ENCODE results near the gene NCF2. TPM values are rescaled to one million over a fixed set of nuclear protein-coding genes. Genes with fewer than 3 reads are reported as not detected.

The NCF2 gene
- total and polyA plus RNA-seq, 2 donors = 11.9 to 13.3 TPM

DNA sequence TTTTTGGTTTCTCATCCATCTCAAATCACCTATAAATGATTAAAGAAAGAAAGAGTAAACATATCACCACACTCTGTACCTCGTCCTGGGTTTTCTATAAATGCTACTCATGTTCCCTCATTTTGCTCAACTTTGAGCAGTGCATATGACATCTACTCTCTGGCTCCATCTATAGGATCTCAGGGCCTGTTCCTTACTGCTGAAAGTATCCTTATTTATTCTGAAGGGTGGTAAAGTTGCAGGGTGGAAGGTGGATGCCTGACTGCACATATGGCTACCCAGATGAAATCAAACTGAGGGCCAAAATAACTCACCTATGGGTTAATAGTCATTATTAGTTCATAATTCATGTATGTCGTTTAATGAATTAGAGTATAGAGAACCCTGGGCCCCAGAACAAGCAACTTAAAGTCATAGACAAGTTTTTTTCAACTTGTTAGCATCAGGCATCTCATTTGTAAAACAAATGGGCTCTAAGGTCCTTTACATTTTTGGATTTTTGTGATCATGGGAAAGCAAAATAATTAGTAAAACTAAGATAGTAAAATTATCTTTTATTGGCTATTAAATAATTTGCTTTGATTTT, 46.5 kb downstream of the NCF2 start:
- Histone ChIP-seq H3K4me3 (ENCODE audit: low read length in 2 of 2) (no peak overlapping the region), H3K9me3 (ENCODE audit: control insufficient read depth in 2 of 2, insufficient read depth in 1 of 2, low read length in 1 of 2) (no peaks in the 10 kb centered on the region), H3K27me3 (ENCODE audit: control insufficient read depth in 2 of 2, insufficient read depth in 1 of 2, low read length in 1 of 2) (no peaks in the 10 kb centered on the region), H3K27ac (ENCODE audit: low read depth in 1 of 2, low read length in 1 of 2) (no peak overlapping the region), H3K4me1 (ENCODE audit: control insufficient read depth in 2 of 2, insufficient read depth in 2 of 2, low read length in 2 of 2) (no peaks in the 10 kb centered on the region), H3K36me3 (ENCODE audit: control insufficient read depth in 2 of 2, insufficient read depth in 2 of 2, low read length in 1 of 2) (peaks cover 46 to 87% of the 10 kb centered on the region in 2 donors)
- WGBS = 70% methylated on average over 2 of the region's 2 CpGs
- DNase-seq (ENCODE audit: low read depth in 6 of 9, low spot score in 9 of 9) = peak in 8 of 9 donors; percentile 28 to 76 (median 42)

DNA sequence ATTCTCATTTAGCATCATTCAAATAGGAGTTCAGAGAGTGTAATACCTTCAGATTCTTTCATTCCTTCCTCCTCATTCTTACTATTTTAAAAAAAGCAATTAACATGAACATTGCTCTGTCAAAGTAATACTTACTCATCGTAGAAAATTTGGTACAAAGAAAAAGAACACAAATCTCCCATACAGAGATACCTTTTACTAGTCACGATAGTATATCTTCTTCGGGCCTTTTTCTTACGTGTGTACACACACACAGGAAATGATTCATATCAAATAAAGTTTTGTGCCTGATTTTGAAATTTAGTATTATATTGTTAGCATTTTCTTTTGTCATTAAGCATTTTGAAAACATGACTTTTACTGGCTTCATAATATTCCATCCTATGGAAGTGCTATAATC, 52.9 kb downstream of the NCF2 start:
- Histone ChIP-seq H3K4me3 (ENCODE audit: low read length in 2 of 2) (no peak overlapping the region), H3K27ac (ENCODE audit: low read depth in 1 of 2, low read length in 1 of 2) (no peak overlapping the region), H3K36me3 (ENCODE audit: control insufficient read depth in 2 of 2, insufficient read depth in 2 of 2, low read length in 1 of 2) (peaks cover 26 to 78% of the 10 kb centered on the region in 2 donors), H3K4me1 (ENCODE audit: control insufficient read depth in 2 of 2, insufficient read depth in 2 of 2, low read length in 2 of 2) (no peaks in the 10 kb centered on the region), H3K9me3 (ENCODE audit: control insufficient read depth in 2 of 2, insufficient read depth in 1 of 2, low read length in 1 of 2) (no peaks in the 10 kb centered on the region), H3K27me3 (ENCODE audit: control insufficient read depth in 2 of 2, insufficient read depth in 1 of 2, low read length in 1 of 2) (no peaks in the 10 kb centered on the region)
- DNase-seq (ENCODE audit: low read depth in 6 of 9, low spot score in 9 of 9) = no peak
- WGBS = 97% methylated on average over 4 of the region's 4 CpGs

DNA sequence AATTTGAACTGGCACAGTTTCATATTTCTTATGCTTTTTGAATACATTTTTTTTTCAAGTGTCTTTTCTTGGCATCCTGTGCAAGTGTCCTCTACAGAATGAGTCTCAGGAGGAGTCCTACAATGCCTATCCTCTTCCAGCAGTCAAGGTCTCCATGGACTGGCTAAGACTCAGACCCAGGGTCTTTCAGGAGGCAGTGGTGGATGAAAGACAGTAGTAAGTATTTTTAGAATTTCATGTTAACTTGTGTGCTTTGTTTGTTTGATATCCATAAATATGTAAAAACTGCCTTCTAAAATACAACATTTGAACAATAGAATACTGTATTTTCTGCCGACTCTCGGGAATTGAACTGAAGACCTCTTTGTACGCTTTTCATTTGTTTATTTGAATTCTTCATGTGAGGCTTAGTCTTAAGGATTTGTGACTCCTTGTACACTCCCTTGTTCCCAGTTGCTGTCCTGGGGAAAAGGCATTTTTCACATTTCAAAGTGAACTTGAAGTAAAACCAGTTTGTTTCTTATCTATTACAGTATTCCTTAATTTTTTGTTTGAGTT, 56.6 kb downstream of the NCF2 start:
- Histone ChIP-seq H3K36me3 (ENCODE audit: control insufficient read depth in 2 of 2, insufficient read depth in 2 of 2, low read length in 1 of 2) (peaks cover 15 to 74% of the 10 kb centered on the region in 2 donors), H3K9me3 (ENCODE audit: control insufficient read depth in 2 of 2, insufficient read depth in 1 of 2, low read length in 1 of 2) (no peaks in the 10 kb centered on the region), H3K4me1 (ENCODE audit: control insufficient read depth in 2 of 2, insufficient read depth in 2 of 2, low read length in 2 of 2) (no peaks in the 10 kb centered on the region), H3K4me3 (ENCODE audit: low read length in 2 of 2) (no peak overlapping the region), H3K27ac (ENCODE audit: low read depth in 1 of 2, low read length in 1 of 2) (no peak overlapping the region), H3K27me3 (ENCODE audit: control insufficient read depth in 2 of 2, insufficient read depth in 1 of 2, low read length in 1 of 2) (no peaks in the 10 kb centered on the region)
- WGBS = 98% methylated on average over 3 of the region's 3 CpGs
- DNase-seq (ENCODE audit: low read depth in 6 of 9, low spot score in 9 of 9) = no peak

DNA sequence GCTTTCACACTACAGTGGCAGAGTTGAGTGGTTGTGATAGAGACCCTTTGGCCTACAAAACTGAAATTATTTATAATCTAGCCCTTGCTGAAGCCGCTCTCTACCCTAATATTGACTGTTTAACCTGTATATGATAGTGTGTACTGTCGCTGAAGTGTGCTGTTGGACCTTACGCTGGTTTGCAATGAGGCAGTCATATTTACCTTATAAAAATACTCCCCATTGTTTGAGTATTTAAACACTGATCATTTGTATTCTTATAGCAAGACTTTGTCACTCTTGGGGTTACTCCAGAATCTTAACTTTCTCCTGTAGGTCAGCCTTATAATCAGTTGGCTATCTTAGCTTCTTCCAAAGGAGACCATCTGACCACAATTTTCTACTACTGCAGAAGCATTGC, 61.7 kb downstream of the NCF2 start:
- Histone ChIP-seq H3K27me3 (ENCODE audit: control insufficient read depth in 2 of 2, insufficient read depth in 1 of 2, low read length in 1 of 2) (no peaks in the 10 kb centered on the region), H3K36me3 (ENCODE audit: control insufficient read depth in 2 of 2, insufficient read depth in 2 of 2, low read length in 1 of 2) (peaks cover 12 to 60% of the 10 kb centered on the region in 2 donors), H3K9me3 (ENCODE audit: control insufficient read depth in 2 of 2, insufficient read depth in 1 of 2, low read length in 1 of 2) (no peaks in the 10 kb centered on the region), H3K4me1 (ENCODE audit: control insufficient read depth in 2 of 2, insufficient read depth in 2 of 2, low read length in 2 of 2) (no peaks in the 10 kb centered on the region), H3K27ac (ENCODE audit: low read depth in 1 of 2, low read length in 1 of 2) (no peak overlapping the region), H3K4me3 (ENCODE audit: low read length in 2 of 2) (no peak overlapping the region)
- 98% methylated on average over 3 of the region's 3 CpGs for WGBS
- DNase-seq (ENCODE audit: low read depth in 6 of 9, low spot score in 9 of 9) = no peak

DNA sequence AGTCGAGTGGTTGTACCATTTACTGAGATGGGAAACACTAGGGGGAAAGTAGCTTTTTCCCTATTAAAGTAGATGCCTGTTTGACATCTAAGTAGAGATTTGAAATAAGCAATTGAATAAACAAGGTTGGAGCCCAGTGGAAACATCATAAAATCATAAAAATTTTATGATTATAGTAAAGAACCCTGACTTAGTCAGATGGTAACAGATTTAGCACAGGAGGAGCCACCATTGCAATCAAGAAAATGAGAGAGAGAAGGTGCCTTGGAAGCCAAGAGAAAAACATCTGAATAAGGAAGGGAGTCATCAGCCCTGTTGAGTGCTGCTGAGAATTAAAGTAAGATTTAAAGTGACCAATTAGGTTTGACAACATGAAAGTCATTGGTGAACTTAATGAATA, 68.2 kb downstream of the NCF2 start:
- H3K27ac ChIP-seq (ENCODE audit: low read depth in 1 of 2, low read length in 1 of 2) = no peak overlapping the region
- H3K36me3 ChIP-seq (ENCODE audit: control insufficient read depth in 2 of 2, insufficient read depth in 2 of 2, low read length in 1 of 2) = peaks cover 17 to 38% of the 10 kb centered on the region in 2 donors
- H3K9me3 ChIP-seq (ENCODE audit: control insufficient read depth in 2 of 2, insufficient read depth in 1 of 2, low read length in 1 of 2) = no peaks in the 10 kb centered on the region
- H3K27me3 ChIP-seq (ENCODE audit: control insufficient read depth in 2 of 2, insufficient read depth in 1 of 2, low read length in 1 of 2) = no peaks in the 10 kb centered on the region
- no peak for DNase-seq (ENCODE audit: low read depth in 6 of 9, low spot score in 9 of 9)
- no peak overlapping the region for H3K4me3 ChIP-seq (ENCODE audit: low read length in 2 of 2)
- no peaks in the 10 kb centered on the region for H3K4me1 ChIP-seq (ENCODE audit: control insufficient read depth in 2 of 2, insufficient read depth in 2 of 2, low read length in 2 of 2)
- WGBS = 97% methylated on average over 1 of the region's 1 CpG

DNA sequence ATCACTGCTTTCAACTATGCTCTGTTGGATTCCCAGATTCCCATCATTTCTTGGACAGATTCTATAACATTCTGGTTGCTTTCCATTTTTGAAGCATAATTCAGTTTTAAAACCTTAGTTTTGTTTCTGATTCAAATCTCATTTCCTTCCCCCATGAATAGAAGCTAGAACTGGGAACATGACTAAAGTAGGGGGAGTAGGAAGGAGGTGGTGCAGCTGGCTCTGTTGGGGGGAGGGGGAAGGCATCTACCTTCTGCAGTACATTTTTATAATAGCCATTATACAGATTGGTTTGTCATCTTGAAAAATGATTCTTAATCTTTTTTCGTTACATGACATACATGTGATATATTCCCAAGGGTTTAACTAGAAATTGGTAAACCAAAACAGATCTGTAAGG, 69.9 kb downstream of the NCF2 start:
- H3K9me3 ChIP-seq (ENCODE audit: control insufficient read depth in 2 of 2, insufficient read depth in 1 of 2, low read length in 1 of 2) = no peaks in the 10 kb centered on the region
- 94% methylated on average over 1 of the region's 1 CpG for WGBS
- no peak for DNase-seq (ENCODE audit: low read depth in 6 of 9, low spot score in 9 of 9)
- H3K27ac ChIP-seq (ENCODE audit: low read depth in 1 of 2, low read length in 1 of 2) = no peak overlapping the region
- H3K4me1 ChIP-seq (ENCODE audit: control insufficient read depth in 2 of 2, insufficient read depth in 2 of 2, low read length in 2 of 2) = no peaks in the 10 kb centered on the region
- H3K36me3 ChIP-seq (ENCODE audit: control insufficient read depth in 2 of 2, insufficient read depth in 2 of 2, low read length in 1 of 2) = peaks cover 14 to 41% of the 10 kb centered on the region in 2 donors
- H3K4me3 ChIP-seq (ENCODE audit: low read length in 2 of 2) = no peak overlapping the region
- H3K27me3 ChIP-seq (ENCODE audit: control insufficient read depth in 2 of 2, insufficient read depth in 1 of 2, low read length in 1 of 2) = no peaks in the 10 kb centered on the region

DNA sequence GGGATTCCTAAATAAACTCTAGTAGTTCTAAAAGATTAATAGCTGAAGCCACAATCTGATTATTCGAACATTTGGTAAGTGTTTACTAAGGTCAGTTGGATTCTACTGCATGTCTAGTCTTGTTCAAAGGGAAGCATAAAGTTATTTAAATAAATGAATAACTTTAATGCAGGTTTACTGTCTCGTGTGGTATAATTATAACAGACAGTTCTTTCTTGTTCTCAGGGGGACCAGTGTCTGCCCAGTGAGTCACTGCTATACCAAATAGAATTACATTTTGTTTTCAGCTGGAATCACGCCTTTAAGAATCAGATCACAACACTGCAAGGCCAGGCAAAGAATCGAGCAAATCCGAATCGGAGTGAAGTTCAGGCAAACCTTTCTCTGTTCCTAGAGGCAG, 72.9 kb downstream of the NCF2 start:
- Histone ChIP-seq H3K36me3 (ENCODE audit: control insufficient read depth in 2 of 2, insufficient read depth in 2 of 2, low read length in 1 of 2) (peaks cover 14 to 36% of the 10 kb centered on the region in 2 donors), H3K27ac (ENCODE audit: low read depth in 1 of 2, low read length in 1 of 2) (no peak overlapping the region), H3K4me1 (ENCODE audit: control insufficient read depth in 2 of 2, insufficient read depth in 2 of 2, low read length in 2 of 2) (no peaks in the 10 kb centered on the region), H3K27me3 (ENCODE audit: control insufficient read depth in 2 of 2, insufficient read depth in 1 of 2, low read length in 1 of 2) (no peaks in the 10 kb centered on the region), H3K4me3 (ENCODE audit: low read length in 2 of 2) (no peak overlapping the region), H3K9me3 (ENCODE audit: control insufficient read depth in 2 of 2, insufficient read depth in 1 of 2, low read length in 1 of 2) (no peaks in the 10 kb centered on the region)
- 95% methylated on average over 6 of the region's 6 CpGs for WGBS
- DNase-seq (ENCODE audit: low read depth in 6 of 9, low spot score in 9 of 9) = no peak

DNA sequence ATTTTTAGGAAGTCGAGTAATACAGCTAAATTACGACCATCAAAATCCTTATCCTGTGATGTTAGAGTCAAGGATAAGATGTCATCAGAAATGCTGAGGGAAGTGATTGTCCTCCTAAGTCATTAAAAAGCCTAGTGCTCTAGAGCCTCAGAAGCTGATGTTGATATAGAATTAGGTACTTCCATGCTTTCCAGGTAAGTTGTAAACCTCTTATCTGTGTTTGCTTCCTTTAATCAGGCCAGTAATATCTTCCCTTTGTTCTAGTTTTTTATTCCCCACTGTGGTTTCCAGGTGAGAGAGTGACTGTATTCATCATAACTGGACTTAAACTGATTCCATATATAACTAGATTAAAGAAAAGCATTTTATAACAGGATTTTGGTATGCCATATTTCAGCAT, 73.5 kb downstream of the NCF2 start:
- no peaks in the 10 kb centered on the region for H3K4me1 ChIP-seq (ENCODE audit: control insufficient read depth in 2 of 2, insufficient read depth in 2 of 2, low read length in 2 of 2)
- no peak overlapping the region for H3K27ac ChIP-seq (ENCODE audit: low read depth in 1 of 2, low read length in 1 of 2)
- H3K4me3 ChIP-seq (ENCODE audit: low read length in 2 of 2) = no peak overlapping the region
- no peaks in the 10 kb centered on the region for H3K27me3 ChIP-seq (ENCODE audit: control insufficient read depth in 2 of 2, insufficient read depth in 1 of 2, low read length in 1 of 2)
- DNase-seq (ENCODE audit: low read depth in 6 of 9, low spot score in 9 of 9) = no peak
- 97% methylated on average over 2 of the region's 2 CpGs for WGBS
- no peaks in the 10 kb centered on the region for H3K9me3 ChIP-seq (ENCODE audit: control insufficient read depth in 2 of 2, insufficient read depth in 1 of 2, low read length in 1 of 2)
- peaks cover 13 to 31% of the 10 kb centered on the region in 2 donors for H3K36me3 ChIP-seq (ENCODE audit: control insufficient read depth in 2 of 2, insufficient read depth in 2 of 2, low read length in 1 of 2)

DNA sequence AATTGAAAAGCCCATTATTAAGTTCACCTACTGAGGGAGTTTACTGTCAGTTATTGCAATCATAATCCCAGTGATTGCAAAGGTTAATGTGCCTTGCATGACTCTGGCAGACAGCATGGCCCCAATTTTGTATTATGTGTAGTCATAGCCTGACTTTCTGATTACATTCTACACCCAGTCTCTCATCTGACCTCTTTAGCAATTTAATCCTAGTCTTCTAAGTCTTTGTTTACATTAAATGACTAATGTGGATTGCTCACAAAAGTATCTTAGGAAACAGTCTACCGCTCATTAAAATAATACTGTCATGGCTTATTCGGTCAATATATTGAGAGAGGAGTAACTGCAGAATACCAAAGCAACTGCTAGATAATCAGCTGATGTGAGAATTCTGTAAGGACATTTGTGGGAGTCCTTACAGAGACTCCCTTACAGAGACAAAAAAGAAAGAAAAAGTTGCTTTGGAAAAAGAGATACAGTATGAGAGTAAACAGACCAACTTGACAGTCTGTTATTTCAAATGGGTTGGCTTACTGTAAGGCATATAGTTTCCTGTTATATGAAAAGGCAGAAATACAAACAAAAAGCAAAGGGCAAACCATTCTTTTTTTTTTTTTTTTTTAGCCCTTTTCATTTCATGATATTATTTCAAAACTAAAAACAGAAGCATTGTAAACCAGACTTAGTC, 75.1 kb downstream of the NCF2 start:
- 98% methylated on average over 2 of the region's 2 CpGs for WGBS
- Histone ChIP-seq H3K4me3 (ENCODE audit: low read length in 2 of 2) (no peak overlapping the region), H3K4me1 (ENCODE audit: control insufficient read depth in 2 of 2, insufficient read depth in 2 of 2, low read length in 2 of 2) (no peaks in the 10 kb centered on the region), H3K36me3 (ENCODE audit: control insufficient read depth in 2 of 2, insufficient read depth in 2 of 2, low read length in 1 of 2) (peaks cover 10 to 25% of the 10 kb centered on the region in 2 donors), H3K27ac (ENCODE audit: low read depth in 1 of 2, low read length in 1 of 2) (no peak overlapping the region), H3K9me3 (ENCODE audit: control insufficient read depth in 2 of 2, insufficient read depth in 1 of 2, low read length in 1 of 2) (no peaks in the 10 kb centered on the region), H3K27me3 (ENCODE audit: control insufficient read depth in 2 of 2, insufficient read depth in 1 of 2, low read length in 1 of 2) (no peaks in the 10 kb centered on the region)
- DNase-seq (ENCODE audit: low read depth in 6 of 9, low spot score in 9 of 9) = no peak
